ENCODE measurements around the gene CASZ1. TPM values are rescaled to one million over a fixed set of nuclear protein-coding genes. Genes with fewer than 3 reads are reported as not detected.

The CASZ1 gene
- total RNA-seq, 1 experiment from 2014 or later, result 3.9 TPM

GRCh38 chr1:10679496-10680220 lies 116.8 kb downstream of the CASZ1 start:
- Histone ChIP-seq H3K56ac (ENCODE audit: insufficient read length, low read depth, low read length) (no peak overlapping the region), H3K4me2 (ENCODE audit: insufficient read depth, insufficient read length, low read length) (no peak overlapping the region), H4K5ac (ENCODE audit: insufficient read length, low read depth, low read length) (no peak overlapping the region), H3K4me1 (ENCODE audit: insufficient read depth, low read length) (peaks cover 4% of the 10 kb centered on the region; the same call in 1 of the 2 replicates), H2BK15ac (ENCODE audit: low read depth, low read length) (no peak overlapping the region), H3K27ac (ENCODE audit: insufficient read length, low read depth, low read length) (no peak overlapping the region), H4K20me1 (ENCODE audit: control insufficient read depth, insufficient read depth, insufficient read length) (peaks cover 2% of the 10 kb centered on the region), H2BK5ac (ENCODE audit: insufficient read length, low read length) (no peak overlapping the region), H3K9ac (ENCODE audit: extremely low read depth, insufficient read length, low read length) (no peak overlapping the region), H3K79me1 (ENCODE audit: insufficient read depth, low read depth, low read length, poor library complexity, severe bottlenecking) (no peaks in the 10 kb centered on the region), H3K23ac (ENCODE audit: insufficient read length, low read depth, low read length) (no peak overlapping the region), H3K79me2 (ENCODE audit: insufficient read depth, low read length) (no peaks in the 10 kb centered on the region), H3K27me3 (ENCODE audit: insufficient read depth, low read length) (no peaks in the 10 kb centered on the region), H3K14ac (ENCODE audit: insufficient read depth, low read length) (no peak overlapping the region), H3K23me2 (ENCODE audit: insufficient read length, low read depth, low read length, poor library complexity, severe bottlenecking) (no peaks in the 10 kb centered on the region), H2AK5ac (ENCODE audit: insufficient read length, low read length) (no peak overlapping the region), H3K4ac (ENCODE audit: low read depth, low read length) (no peak overlapping the region; the same call in 1 of the 2 replicates), H2BK120ac (ENCODE audit: low read depth, low read length, poor library complexity, severe bottlenecking) (no peak overlapping the region), H2BK20ac (ENCODE audit: low read depth, low read length, poor library complexity, severe bottlenecking) (no peak overlapping the region), H4K8ac (replicated peaks; ENCODE audit: insufficient read length, low read depth, low read length) (no peak overlapping the region), H4K91ac (ENCODE audit: insufficient read length, low read depth, low read length) (no peak overlapping the region), H2AFZ (ENCODE audit: low read length) (no peak overlapping the region), H3K18ac (ENCODE audit: insufficient read length, low read depth, low read length) (peak overlapping the region; percentile 47), H2BK12ac (ENCODE audit: insufficient read length, low read depth, low read length) (no peak overlapping the region), H3T11ph (ENCODE audit: low read length) (no peak overlapping the region), H3K9me3 (ENCODE audit: control insufficient read depth, low read depth, low read length) (no peaks in the 10 kb centered on the region)
- peak; percentile 91 for DNase-seq
- peak overlapping the region in 1 of 2 experiments; percentile 47; a peak in 3 of 5 replicates for H3K4me3 Mint-ChIP-seq
- no peaks in the 10 kb centered on the region for H3K9me3 Mint-ChIP-seq
- H3K4me1 Mint-ChIP-seq, result peaks cover 65 to 70% of the 10 kb centered on the region in 2 experiments
- H3K27ac Mint-ChIP-seq, result peak overlapping the region in 1 of 3 experiments; percentile 47; a peak in 1 of 7 replicates
- WGBS (ENCODE audit: extremely low coverage, insufficient read length, low lambda C conversion rate), result no CpG with 5 or more reads among the region's 9 CpGs
- no peak for TF ChIP-seq CTCF (conservative IDR thresholded peaks at IDR 0.05)
- H3K36me3 Mint-ChIP-seq (ENCODE audit: insufficient read depth in 1 of 3, low read depth in 3 of 3), result no peaks in the 10 kb centered on the region
- H3K27me3 Mint-ChIP-seq (ENCODE audit: low read depth), result no peaks in the 10 kb centered on the region

Data from H9 (cell line).